Measurements from ENCODE around the gene EVA1B. TPM values are rescaled to one million over a fixed set of nuclear protein-coding genes. Genes with fewer than 3 reads are reported as not detected.

EVA1B gene
- total RNA-seq, 2 donors from 2014 or later, result 24.6 to 45.8 TPM

- Histone ChIP-seq H3K9me3 (no peaks in the 10 kb centered on the region), H3K4me1 (peaks cover 0 to 24% of the 10 kb centered on the region in 2 donors), H3K27me3 (no peaks in the 10 kb centered on the region), H3K36me3 (peaks cover 57% of the 10 kb centered on the region), H3K27ac (no peak overlapping the region), H3K4me3 (no peak overlapping the region)
- DNase-seq (ENCODE audit: low spot score), result no peak
- no peak for TF ChIP-seq CTCF (IDR thresholded peaks at IDR 0.05)
Observed at GRCh38 chr1:36355811-36356210, 32.4 kb upstream of the EVA1B start.

- Histone ChIP-seq H3K9me3 (no peaks in the 10 kb centered on the region), H3K27ac (no peak overlapping the region), H3K4me1 (peaks cover 0 to 37% of the 10 kb centered on the region in 2 donors), H3K4me3 (no peak overlapping the region), H3K36me3 (peaks cover 57% of the 10 kb centered on the region), H3K27me3 (no peaks in the 10 kb centered on the region)
- DNase-seq (ENCODE audit: low spot score), result no peak
- no peak for TF ChIP-seq CTCF (IDR thresholded peaks at IDR 0.05)
Observed at GRCh38 chr1:36354486-36354885, 31.0 kb upstream of the EVA1B start.

GRCh38 chr1:36352910-36353878 lies 29.7 kb upstream of the EVA1B start:
- H3K4me3 ChIP-seq, result no peak overlapping the region
- no peaks in the 10 kb centered on the region for H3K9me3 ChIP-seq
- no peak for TF ChIP-seq CTCF (IDR thresholded peaks at IDR 0.05)
- H3K36me3 ChIP-seq, result peaks cover 53% of the 10 kb centered on the region
- no peaks in the 10 kb centered on the region for H3K27me3 ChIP-seq
- H3K27ac ChIP-seq, result no peak overlapping the region
- H3K4me1 ChIP-seq, result peaks cover 0 to 45% of the 10 kb centered on the region in 2 donors
- no peak for DNase-seq (ENCODE audit: low spot score)

GRCh38 chr1:36352125-36352909 lies 28.9 kb upstream of the EVA1B start:
- DNase-seq (ENCODE audit: low spot score), result no peak
- no peak for TF ChIP-seq CTCF (IDR thresholded peaks at IDR 0.05)
- Histone ChIP-seq H3K27ac (peak overlapping the region in 1 of 2 donors; percentile 76), H3K36me3 (peaks cover 53% of the 10 kb centered on the region), H3K9me3 (no peaks in the 10 kb centered on the region), H3K4me3 (no peak overlapping the region), H3K27me3 (no peaks in the 10 kb centered on the region), H3K4me1 (peaks cover 0 to 45% of the 10 kb centered on the region in 2 donors)

GRCh38 chr1:36351227-36351977 lies 28.0 kb upstream of the EVA1B start:
- peaks cover 0 to 45% of the 10 kb centered on the region in 2 donors for H3K4me1 ChIP-seq
- no peak for DNase-seq (ENCODE audit: low spot score)
- peak overlapping the region; percentile 75 to 76 for H3K27ac ChIP-seq
- no peak overlapping the region for H3K4me3 ChIP-seq
- H3K36me3 ChIP-seq, result peaks cover 57% of the 10 kb centered on the region
- TF ChIP-seq CTCF (IDR thresholded peaks at IDR 0.05), result peak in 1 of 2 donors; percentile 42
- no peaks in the 10 kb centered on the region for H3K9me3 ChIP-seq
- no peaks in the 10 kb centered on the region for H3K27me3 ChIP-seq

Data from right atrium auricular region (tissue), 2 donors.